GM23338 (cell line): ENCODE results near the gene CBX8. TPM values are rescaled to one million over a fixed set of nuclear protein-coding genes. Genes with fewer than 3 reads are reported as not detected.

Source experiments
- ATAC-seq: fragments of 200-7000 bp; cut with Tn5 transposase; 3 replicates; pipeline ENCODE4 v1.9.1; 2020
- DNase-seq: peaks from one replicate; pipeline ENCODE4 v3.0.0-alpha.2; 2015; ENCODE audit warnings: low spot score
- H2AFZ ChIP-seq: fragments of 200-600 bp; sonication (generic); 2 replicates; pipeline ENCODE4 v1.8.0; 2016; ENCODE audit warnings: antibody characterized with exemption, mild to moderate bottlenecking, moderate library complexity
- H3F3A ChIP-seq: fragments of 200-600 bp; sonication (generic); replicated peaks from 2 replicates; pipeline ENCODE4 v1.8.0; 2017; ENCODE audit warnings: antibody characterized with exemption, mixed run types, low read depth
- H3K27ac ChIP-seq: fragments of 200-600 bp; sonication (generic); 2 replicates; pipeline ENCODE4 v1.6.1; 2016; ENCODE audit warnings: low read depth
- H3K27me3 ChIP-seq: fragments of 200-600 bp; sonication (generic); 2 replicates; pipeline ENCODE4 v1.8.0; 2016; ENCODE audit warnings: mild to moderate bottlenecking, mixed run types, moderate library complexity; ENCODE audit not compliant: insufficient read depth
- H3K36me3 ChIP-seq: fragments of 200-600 bp; sonication (generic); 2 replicates; pipeline ENCODE4 v1.8.0; 2016; ENCODE audit warnings: mild to moderate bottlenecking; ENCODE audit not compliant: insufficient read depth
- H3K4me1 ChIP-seq: fragments of 200-600 bp; sonication (generic); 2 replicates; pipeline ENCODE4 v1.8.0; 2016; ENCODE audit warnings: mild to moderate bottlenecking, moderate library complexity; ENCODE audit not compliant: insufficient read depth
- H3K4me2 ChIP-seq: fragments of 200-600 bp; sonication (generic); 2 replicates; pipeline ENCODE4 v1.7.1; 2017; ENCODE audit warnings: mixed run types
- H3K4me3 ChIP-seq: fragments of 200-600 bp; sonication (generic); 2 replicates; pipeline ENCODE4 v1.6.1; 2016; ENCODE audit warnings: mixed run types
- H3K79me2 ChIP-seq: fragments of 200-600 bp; sonication (generic); replicated peaks from 2 replicates; pipeline ENCODE4 v1.8.0; 2017; ENCODE audit warnings: mild to moderate bottlenecking; ENCODE audit not compliant: insufficient read depth
- H3K9me2 ChIP-seq: fragments of 200-600 bp; sonication (generic); 2 replicates; pipeline ENCODE4 v1.8.0; 2017; ENCODE audit not compliant: insufficient read depth
- H4K20me1 ChIP-seq: fragments of 200-600 bp; sonication (generic); replicated peaks from 2 replicates; pipeline ENCODE4 v1.8.0; 2017; ENCODE audit warnings: mild to moderate bottlenecking; ENCODE audit not compliant: insufficient read depth
- H3K27ac Mint-ChIP-seq: 2 replicates; pipeline ENCODE4 v1.8.0; 2020; ENCODE audit warnings: inconsistent platforms, mild to moderate bottlenecking, moderate library complexity, mixed read lengths
- H3K27me3 Mint-ChIP-seq: 3 replicates; pipeline ENCODE4 v1.8.0; 2022; ENCODE audit warnings: low read depth, mild to moderate bottlenecking, moderate library complexity, mixed read lengths, inconsistent platforms; ENCODE audit not compliant: insufficient read depth, poor library complexity
- H3K36me3 Mint-ChIP-seq: 3 replicates; pipeline ENCODE4 v1.8.0; 2021; ENCODE audit warnings: low read depth, mild to moderate bottlenecking, inconsistent platforms, moderate library complexity, mixed read lengths
- H3K4me1 Mint-ChIP-seq: 3 replicates; pipeline ENCODE4 v1.8.0; 2020; ENCODE audit warnings: mild to moderate bottlenecking, inconsistent platforms, mixed read lengths
- H3K4me3 Mint-ChIP-seq: 3 replicates; pipeline ENCODE4 v1.8.0; 2021; ENCODE audit warnings: moderate library complexity, mild to moderate bottlenecking, inconsistent platforms, mixed read lengths
- H3K9me3 Mint-ChIP-seq: 3 replicates; pipeline ENCODE4 v1.8.0; 2020; ENCODE audit warnings: moderate library complexity, mild to moderate bottlenecking, inconsistent platforms, mixed read lengths
- CTCF ChIP-seq, 2 experiments: fragments of 200-600 bp in 1 of 2; sonication (generic) in 1 of 2; conservative IDR thresholded peaks; 2 replicates each; pipeline versions ENCODE4 v1.5.1 to v1.6.1; 2016 to 2017; ENCODE audit warnings: antibody characterized with exemption in 2 of 2, low read depth in 2 of 2, mild to moderate bottlenecking in 2 of 2, moderate library complexity in 1 of 2
- EZH2 ChIP-seq: fragments of 200-600 bp; sonication (generic); IDR thresholded peaks from one replicate; pipeline ENCODE4 v1.8.0; 2017; ENCODE audit warnings: antibody characterized with exemption, mild to moderate bottlenecking, low read depth; ENCODE audit not compliant: unreplicated experiment
- JUNB ChIP-seq: IDR thresholded peaks from one replicate; pipeline ENCODE4 v1.6.1; 2016; ENCODE audit warnings: antibody characterized with exemption; ENCODE audit not compliant: unreplicated experiment
- STAT1 ChIP-seq: IDR thresholded peaks from one replicate; pipeline ENCODE4 v1.6.1; 2016; ENCODE audit warnings: antibody characterized with exemption; ENCODE audit not compliant: unreplicated experiment
- polyA plus RNA-seq: library from polyadenylated mRNA; unstranded; fragments of >200 nt; fragmentation: Nextera tagmentation; extraction: Ambion mirVana; gene quantifications from 2 replicates; pipeline ENCODE4 v1.2.1, GENCODE V29; 2016
- total RNA-seq: library from RNA; depleted of rRNA; stranded (reverse); fragments of >200 nt; shearing (Covaris generic); gene quantifications from 2 replicates; pipeline ENCODE4 v1.2.3, GENCODE V29; 2014
- TF ChIP-seq, protein P1 (sequence below): IDR thresholded peaks from 2 replicates; pipeline ENCODE4 v1.6.1; 2016; ENCODE audit warnings: antibody characterized with exemption
- TF ChIP-seq, protein P2 (sequence below): fragments of 250-450 bp; sonication (Bioruptor Pico); IDR thresholded peaks from 2 replicates; pipeline ENCODE4 v1.5.0; 2020; ENCODE audit warnings: mild to moderate bottlenecking, moderate library complexity

CBX8 gene
- total and polyA plus RNA-seq, 2 experiments from 2014 or later, result 1.0 to 1.3 TPM

DNA sequence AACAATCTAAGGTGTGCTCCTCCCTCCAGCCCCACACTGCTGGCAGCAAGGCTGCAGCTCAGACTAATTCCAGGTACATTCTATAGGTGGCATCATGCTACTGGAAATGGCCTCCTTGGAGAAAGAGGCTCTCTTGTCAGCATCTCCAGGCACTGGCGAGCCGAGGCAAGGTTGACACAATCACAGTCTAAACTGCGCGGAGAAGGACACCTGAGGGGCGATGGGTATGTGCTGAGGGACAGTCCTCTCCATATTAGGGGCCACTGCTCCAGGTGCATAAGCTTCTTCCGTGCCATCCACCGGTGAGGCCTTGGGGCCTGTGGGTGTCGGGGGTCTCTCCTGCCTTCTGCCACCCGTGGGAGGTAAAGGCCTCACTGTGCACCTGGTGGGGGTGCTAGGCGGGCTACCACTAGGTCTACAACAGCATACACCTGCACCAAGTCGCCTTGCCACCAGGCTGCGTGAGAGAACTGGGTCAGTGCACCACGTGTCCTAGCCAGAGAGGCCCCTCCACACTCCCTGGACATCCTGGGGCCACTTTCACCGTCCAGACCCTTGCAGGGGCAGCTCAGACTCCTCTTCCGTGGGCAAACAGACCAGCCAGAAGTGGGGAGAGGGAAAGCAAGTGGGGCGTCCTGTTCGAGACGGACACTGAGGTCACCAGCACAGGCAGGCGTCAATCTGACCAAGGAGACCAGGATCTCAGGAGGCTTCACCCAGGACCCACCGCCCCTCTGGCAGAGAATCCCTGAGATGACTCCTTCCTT, 12.1 kb upstream of the CBX8 start:
- Histone ChIP-seq H3K27ac (no peak overlapping the region), H3K9me2 (no peaks in the 10 kb centered on the region), H3K36me3 (no peaks in the 10 kb centered on the region), H4K20me1 (peaks cover 3% of the 10 kb centered on the region; the same call in 1 of the 2 replicates), H3K79me2 (no peaks in the 10 kb centered on the region), H3K4me1 (peaks cover 50% of the 10 kb centered on the region), H3K27me3 (peaks cover 94% of the 10 kb centered on the region), H3K4me2 (peak overlapping the region; percentile 71; the same call in 1 of the 2 replicates), H3F3A (peaks cover 46% of the 10 kb centered on the region), H3K4me3 (peak overlapping the region; percentile 46; the same call in 1 of the 2 replicates), H2AFZ (no peak overlapping the region)
- DNase-seq (peak; percentile 80), ATAC-seq (peak; percentile 30)
- Mint-ChIP-seq H3K9me3 (peaks cover 7% of the 10 kb centered on the region; the same call in 1 of the 3 replicates), H3K4me1 (peaks cover 49% of the 10 kb centered on the region), H3K36me3 (no peaks in the 10 kb centered on the region), H3K27me3 (peaks cover 90% of the 10 kb centered on the region), H3K4me3 (peak overlapping the region; percentile 65), H3K27ac (peak overlapping the region; percentile 76; the same call in 1 of the 2 replicates)
- TF ChIP-seq, protein P1, sequence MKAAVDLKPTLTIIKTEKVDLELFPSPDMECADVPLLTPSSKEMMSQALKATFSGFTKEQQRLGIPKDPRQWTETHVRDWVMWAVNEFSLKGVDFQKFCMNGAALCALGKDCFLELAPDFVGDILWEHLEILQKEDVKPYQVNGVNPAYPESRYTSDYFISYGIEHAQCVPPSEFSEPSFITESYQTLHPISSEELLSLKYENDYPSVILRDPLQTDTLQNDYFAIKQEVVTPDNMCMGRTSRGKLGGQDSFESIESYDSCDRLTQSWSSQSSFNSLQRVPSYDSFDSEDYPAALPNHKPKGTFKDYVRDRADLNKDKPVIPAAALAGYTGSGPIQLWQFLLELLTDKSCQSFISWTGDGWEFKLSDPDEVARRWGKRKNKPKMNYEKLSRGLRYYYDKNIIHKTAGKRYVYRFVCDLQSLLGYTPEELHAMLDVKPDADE, result no peak
- no peak for TF ChIP-seq STAT1
- peak; percentile 56 for TF ChIP-seq EZH2
- peak; percentile 54 to 91 for TF ChIP-seq CTCF (conservative IDR thresholded peaks at IDR 0.05; ENCODE audit: low read depth in 2 of 2)
- TF ChIP-seq, protein P2, sequence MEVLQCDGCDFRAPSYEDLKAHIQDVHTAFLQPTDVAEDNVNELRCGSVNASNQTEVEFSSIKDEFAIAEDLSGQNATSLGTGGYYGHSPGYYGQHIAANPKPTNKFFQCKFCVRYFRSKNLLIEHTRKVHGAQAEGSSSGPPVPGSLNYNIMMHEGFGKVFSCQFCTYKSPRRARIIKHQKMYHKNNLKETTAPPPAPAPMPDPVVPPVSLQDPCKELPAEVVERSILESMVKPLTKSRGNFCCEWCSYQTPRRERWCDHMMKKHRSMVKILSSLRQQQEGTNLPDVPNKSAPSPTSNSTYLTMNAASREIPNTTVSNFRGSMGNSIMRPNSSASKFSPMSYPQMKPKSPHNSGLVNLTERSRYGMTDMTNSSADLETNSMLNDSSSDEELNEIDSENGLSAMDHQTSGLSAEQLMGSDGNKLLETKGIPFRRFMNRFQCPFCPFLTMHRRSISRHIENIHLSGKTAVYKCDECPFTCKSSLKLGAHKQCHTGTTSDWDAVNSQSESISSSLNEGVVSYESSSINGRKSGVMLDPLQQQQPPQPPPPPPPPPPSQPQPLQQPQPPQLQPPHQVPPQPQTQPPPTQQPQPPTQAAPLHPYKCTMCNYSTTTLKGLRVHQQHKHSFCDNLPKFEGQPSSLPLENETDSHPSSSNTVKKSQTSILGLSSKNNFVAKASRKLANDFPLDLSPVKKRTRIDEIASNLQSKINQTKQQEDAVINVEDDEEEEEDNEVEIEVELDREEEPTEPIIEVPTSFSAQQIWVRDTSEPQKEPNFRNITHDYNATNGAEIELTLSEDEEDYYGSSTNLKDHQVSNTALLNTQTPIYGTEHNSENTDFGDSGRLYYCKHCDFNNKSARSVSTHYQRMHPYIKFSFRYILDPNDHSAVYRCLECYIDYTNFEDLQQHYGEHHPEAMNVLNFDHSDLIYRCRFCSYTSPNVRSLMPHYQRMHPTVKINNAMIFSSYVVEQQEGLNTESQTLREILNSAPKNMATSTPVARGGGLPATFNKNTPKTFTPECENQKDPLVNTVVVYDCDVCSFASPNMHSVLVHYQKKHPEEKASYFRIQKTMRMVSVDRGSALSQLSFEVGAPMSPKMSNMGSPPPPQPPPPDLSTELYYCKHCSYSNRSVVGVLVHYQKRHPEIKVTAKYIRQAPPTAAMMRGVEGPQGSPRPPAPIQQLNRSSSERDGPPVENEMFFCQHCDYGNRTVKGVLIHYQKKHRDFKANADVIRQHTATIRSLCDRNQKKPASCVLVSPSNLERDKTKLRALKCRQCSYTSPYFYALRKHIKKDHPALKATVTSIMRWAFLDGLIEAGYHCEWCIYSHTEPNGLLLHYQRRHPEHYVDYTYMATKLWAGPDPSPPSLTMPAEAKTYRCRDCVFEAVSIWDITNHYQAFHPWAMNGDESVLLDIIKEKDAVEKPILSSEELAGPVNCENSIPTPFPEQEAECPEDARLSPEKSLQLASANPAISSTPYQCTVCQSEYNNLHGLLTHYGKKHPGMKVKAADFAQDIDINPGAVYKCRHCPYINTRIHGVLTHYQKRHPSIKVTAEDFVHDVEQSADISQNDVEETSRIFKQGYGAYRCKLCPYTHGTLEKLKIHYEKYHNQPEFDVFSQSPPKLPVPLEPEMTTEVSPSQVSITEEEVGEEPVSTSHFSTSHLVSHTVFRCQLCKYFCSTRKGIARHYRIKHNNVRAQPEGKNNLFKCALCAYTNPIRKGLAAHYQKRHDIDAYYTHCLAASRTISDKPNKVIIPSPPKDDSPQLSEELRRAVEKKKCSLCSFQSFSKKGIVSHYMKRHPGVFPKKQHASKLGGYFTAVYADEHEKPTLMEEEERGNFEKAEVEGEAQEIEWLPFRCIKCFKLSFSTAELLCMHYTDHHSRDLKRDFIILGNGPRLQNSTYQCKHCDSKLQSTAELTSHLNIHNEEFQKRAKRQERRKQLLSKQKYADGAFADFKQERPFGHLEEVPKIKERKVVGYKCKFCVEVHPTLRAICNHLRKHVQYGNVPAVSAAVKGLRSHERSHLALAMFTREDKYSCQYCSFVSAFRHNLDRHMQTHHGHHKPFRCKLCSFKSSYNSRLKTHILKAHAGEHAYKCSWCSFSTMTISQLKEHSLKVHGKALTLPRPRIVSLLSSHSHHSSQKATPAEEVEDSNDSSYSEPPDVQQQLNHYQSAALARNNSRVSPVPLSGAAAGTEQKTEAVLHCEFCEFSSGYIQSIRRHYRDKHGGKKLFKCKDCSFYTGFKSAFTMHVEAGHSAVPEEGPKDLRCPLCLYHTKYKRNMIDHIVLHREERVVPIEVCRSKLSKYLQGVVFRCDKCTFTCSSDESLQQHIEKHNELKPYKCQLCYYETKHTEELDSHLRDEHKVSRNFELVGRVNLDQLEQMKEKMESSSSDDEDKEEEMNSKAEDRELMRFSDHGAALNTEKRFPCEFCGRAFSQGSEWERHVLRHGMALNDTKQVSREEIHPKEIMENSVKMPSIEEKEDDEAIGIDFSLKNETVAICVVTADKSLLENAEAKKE, result no peak
- no peak for TF ChIP-seq JUNB
